ENCODE measurements around the gene PLBD1. TPM values are rescaled to one million over a fixed set of nuclear protein-coding genes. Genes with fewer than 3 reads are reported as not detected.

Gene PLBD1
- total RNA-seq, 4 donors from 2014 or later = 2.5 to 15.2 (median 8.3) TPM

- Histone ChIP-seq H3K4me3 (no peak overlapping the region), H3K9me3 (no peaks in the 10 kb centered on the region), H3K27ac (no peak overlapping the region), H3K36me3 (no peaks in the 10 kb centered on the region), H3K27me3 (no peaks in the 10 kb centered on the region), H3K4me1 (no peaks in the 10 kb centered on the region)
- WGBS, 2 donors (ENCODE audit: low coverage in 1 of 2) = 80 to 82% methylated on average over 2 to 3 of the region's 3 CpGs
- TF ChIP-seq POLR2A (IDR thresholded peaks at IDR 0.05) (no peak), POLR2AphosphoS5 (IDR thresholded peaks at IDR 0.05) (no peak), CTCF (IDR thresholded peaks at IDR 0.05) (no peak), EP300 (IDR thresholded peaks at IDR 0.05) (no peak)
- no peak for ATAC-seq
These were observed 20.9 kb upstream of the PLBD1 start for GRCh38 chr12:14588571-14588970.

GRCh38 chr12:14578646-14579045, 11.0 kb upstream of the PLBD1 start:
- Histone ChIP-seq H3K9me3 (no peaks in the 10 kb centered on the region), H3K36me3 (no peaks in the 10 kb centered on the region), H3K27me3 (no peaks in the 10 kb centered on the region), H3K4me3 (no peak overlapping the region), H3K4me1 (no peaks in the 10 kb centered on the region), H3K27ac (no peak overlapping the region)
- ATAC-seq = no peak
- WGBS, 2 donors (ENCODE audit: low coverage in 1 of 2) = 76 to 84% methylated on average over 3 to 6 of the region's 8 CpGs
- no peak for TF ChIP-seq EP300 (IDR thresholded peaks at IDR 0.05)
- TF ChIP-seq POLR2A (IDR thresholded peaks at IDR 0.05) = no peak
- no peak for TF ChIP-seq POLR2AphosphoS5 (IDR thresholded peaks at IDR 0.05)
- no peak for TF ChIP-seq CTCF (IDR thresholded peaks at IDR 0.05)

- ATAC-seq = no peak
These were observed 9.7 kb upstream of the PLBD1 start for GRCh38 chr12:14577344-14577743.

GRCh38 chr12:14576896-14577295, 9.2 kb upstream of the PLBD1 start:
- WGBS, 2 donors (ENCODE audit: low coverage in 1 of 2) = 86 to 87% methylated on average over 1 to 6 of the region's 8 CpGs
- H3K27ac ChIP-seq = no peak overlapping the region
- no peak for ATAC-seq
- H3K4me1 ChIP-seq = no peaks in the 10 kb centered on the region
- no peaks in the 10 kb centered on the region for H3K36me3 ChIP-seq
- no peak for TF ChIP-seq CTCF (IDR thresholded peaks at IDR 0.05)
- no peaks in the 10 kb centered on the region for H3K9me3 ChIP-seq
- H3K27me3 ChIP-seq = no peaks in the 10 kb centered on the region
- no peak overlapping the region for H3K4me3 ChIP-seq

More at GRCh38 chr12:14577344-14577743, 9.7 kb upstream of the PLBD1 start:
- WGBS, 2 donors (ENCODE audit: low coverage in 1 of 2) = 85 to 100% methylated on average over 1 of the region's 1 CpG
- Histone ChIP-seq H3K27me3 (no peaks in the 10 kb centered on the region), H3K4me1 (no peaks in the 10 kb centered on the region), H3K9me3 (no peaks in the 10 kb centered on the region), H3K36me3 (no peaks in the 10 kb centered on the region), H3K4me3 (no peak overlapping the region), H3K27ac (no peak overlapping the region)
- TF ChIP-seq POLR2A (IDR thresholded peaks at IDR 0.05) (no peak), EP300 (IDR thresholded peaks at IDR 0.05) (no peak)

GRCh38 chr12:14575585-14575984, 7.9 kb upstream of the PLBD1 start:
- Histone ChIP-seq H3K27me3 (no peaks in the 10 kb centered on the region), H3K27ac (no peak overlapping the region), H3K36me3 (no peaks in the 10 kb centered on the region), H3K4me1 (no peaks in the 10 kb centered on the region), H3K9me3 (no peaks in the 10 kb centered on the region), H3K4me3 (no peak overlapping the region)
- WGBS, 2 donors (ENCODE audit: low coverage in 1 of 2) = 100% methylated on average over 1 of the region's 1 CpG; no CpG with 5 or more reads in 1 of the 2 donors
- no peak for ATAC-seq
- TF ChIP-seq CTCF (IDR thresholded peaks at IDR 0.05) = no peak
- no peak for TF ChIP-seq EP300 (IDR thresholded peaks at IDR 0.05)
- TF ChIP-seq POLR2AphosphoS5 (IDR thresholded peaks at IDR 0.05) = no peak
- no peak for TF ChIP-seq POLR2A (IDR thresholded peaks at IDR 0.05)

Measured in gastroesophageal sphincter (tissue), 4 donors.